Measurements from ENCODE around the gene EFL1. TPM values are rescaled to one million over a fixed set of nuclear protein-coding genes. Genes with fewer than 3 reads are reported as not detected.
A peak's percentile ranks its signal among the peaks of the same experiment; 100 is the strongest.

EFL1 gene
- polyA plus RNA-seq, 3 donors: 18.6 to 23.9 (median 22.9) TPM

- no peak for DNase-seq
Observed at GRCh38 chr15:82124331-82125263, 137.9 kb downstream of the EFL1 start.

GRCh38 chr15:82122746-82123400 is 139.7 kb downstream of the EFL1 start:
- DNase-seq: no peak

GRCh38 chr15:82118040-82118439 is 144.5 kb downstream of the EFL1 start:
- no peak for DNase-seq

- DNase-seq: no peak
Observed at GRCh38 chr15:82117296-82117695, 145.2 kb downstream of the EFL1 start.

GRCh38 chr15:82114660-82115059 is 147.9 kb downstream of the EFL1 start:
- DNase-seq: no peak

GRCh38 chr15:82113106-82113715 is 149.3 kb downstream of the EFL1 start:
- no peak for DNase-seq

- no peak for DNase-seq
Observed at GRCh38 chr15:82111918-82112317, 150.6 kb downstream of the EFL1 start.

GRCh38 chr15:82110144-82110543 is 152.4 kb downstream of the EFL1 start:
- DNase-seq: no peak

GRCh38 chr15:82108489-82109078 is 153.9 kb downstream of the EFL1 start:
- no peak for DNase-seq

- DNase-seq: no peak
Observed at GRCh38 chr15:82106679-82107078, 155.9 kb downstream of the EFL1 start.

- no peak for DNase-seq
Observed at GRCh38 chr15:82105451-82106215, 156.9 kb downstream of the EFL1 start.

GRCh38 chr15:82103468-82103867 is 159.1 kb downstream of the EFL1 start:
- DNase-seq: no peak

- peak; percentile 65 for DNase-seq
Observed at GRCh38 chr15:82100111-82100929, 162.2 kb downstream of the EFL1 start.

- no peak for DNase-seq
Observed at GRCh38 chr15:82098674-82099073, 163.9 kb downstream of the EFL1 start.

GRCh38 chr15:82095803-82096202 is 166.7 kb downstream of the EFL1 start:
- DNase-seq: no peak

GRCh38 chr15:82093774-82094211 is 168.7 kb downstream of the EFL1 start:
- no peak for DNase-seq

- no peak for DNase-seq
Observed at GRCh38 chr15:82093325-82093724, 169.2 kb downstream of the EFL1 start.

- no peak for DNase-seq
Observed at GRCh38 chr15:82091636-82092140, 170.8 kb downstream of the EFL1 start.

- no peak for DNase-seq
Observed at GRCh38 chr15:82086243-82086995, 176.1 kb downstream of the EFL1 start.
